Uterus (tissue), 2 donors: ENCODE measurements around the gene ADM2.

ENCODE experiments used
- CTCF ChIP-seq, 4 experiments: fragments of 200-600 bp in 2 of 4; fragments of 450-650 bp in 2 of 4; sonication (generic) in 2 of 4; IDR thresholded peaks; one replicate each; pipeline ENCODE4 v1.5.1; 2016 to 2019; ENCODE audit warnings: antibody characterized with exemption in 4 of 4, mild to moderate bottlenecking in 2 of 4, moderate library complexity in 1 of 4
- POLR2A ChIP-seq, 2 donors: fragments of 450-650 bp; IDR thresholded peaks; one replicate each; pipeline ENCODE4 v1.6.1; 2016; ENCODE audit warnings: antibody characterized with exemption in 2 of 2, mild to moderate bottlenecking in 1 of 2, moderate library complexity in 1 of 2

DNA sequence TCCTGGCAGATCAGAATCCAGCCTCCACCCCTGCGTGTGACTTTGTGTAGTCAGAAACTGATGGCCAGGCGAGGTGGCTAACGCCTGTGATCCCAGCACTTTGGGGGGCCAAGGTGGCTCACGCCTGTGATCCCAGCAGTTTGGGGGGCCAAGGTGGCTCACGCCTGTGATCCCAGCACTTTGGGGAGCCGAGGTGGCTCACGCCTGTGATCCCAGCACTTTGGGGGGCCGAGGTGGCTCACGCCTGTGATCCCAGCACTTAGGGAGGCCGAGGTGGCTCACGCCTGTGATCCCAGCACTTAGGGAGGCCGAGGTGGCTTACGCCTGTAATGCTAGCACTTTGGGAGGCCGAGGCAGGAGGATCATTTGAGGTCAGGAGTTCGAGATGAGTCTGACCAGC lies 31.8 kb downstream of the ADM2 start:
- TF ChIP-seq CTCF (IDR thresholded peaks at IDR 0.05): no peak
- no peak for TF ChIP-seq POLR2A (IDR thresholded peaks at IDR 0.05)
